H9 (cell line): Measurements from ENCODE around the gene DNM1. TPM values are rescaled to one million over a fixed set of nuclear protein-coding genes. Genes with fewer than 3 reads are reported as not detected.

Source experiments
- DNase-seq: peaks from one replicate; pipeline ENCODE4 v3.0.0-alpha.2; 2017
- H2AFZ ChIP-seq: one replicate; pipeline ENCODE4 v1.6.1; 2013; ENCODE audit warnings: mild to moderate bottlenecking, low read length, control low read depth, moderate library complexity
- H2AK5ac ChIP-seq: 2 replicates; pipeline ENCODE4 v1.6.1; 2013; ENCODE audit warnings: low read length, control low read depth, mixed read lengths; ENCODE audit not compliant: insufficient read length
- H2BK120ac ChIP-seq: one replicate; pipeline ENCODE4 v1.6.1; 2013; ENCODE audit warnings: low read depth, mild to moderate bottlenecking, low read length, control low read depth, inconsistent platforms; ENCODE audit not compliant: poor library complexity, severe bottlenecking
- H2BK12ac ChIP-seq: 2 replicates; pipeline ENCODE4 v1.6.1; 2013; ENCODE audit warnings: low read length, control low read depth, mixed read lengths, low read depth; ENCODE audit not compliant: insufficient read length
- H2BK15ac ChIP-seq: 2 replicates; pipeline ENCODE4 v1.6.1; 2013; ENCODE audit warnings: low read depth, low read length, control low read depth
- H2BK20ac ChIP-seq: one replicate; pipeline ENCODE4 v1.6.1; 2013; ENCODE audit warnings: low read depth, mild to moderate bottlenecking, low read length, control low read depth, inconsistent platforms; ENCODE audit not compliant: poor library complexity, severe bottlenecking
- H2BK5ac ChIP-seq: 2 replicates; pipeline ENCODE4 v1.6.1; 2013; ENCODE audit warnings: low read length, control low read depth, mixed read lengths; ENCODE audit not compliant: insufficient read length
- H3K14ac ChIP-seq: 2 replicates; pipeline ENCODE4 v1.6.1; 2013; ENCODE audit warnings: low read length, control low read depth; ENCODE audit not compliant: insufficient read depth
- H3K18ac ChIP-seq: 2 replicates; pipeline ENCODE4 v1.6.1; 2013; ENCODE audit warnings: low read depth, mild to moderate bottlenecking, mixed read lengths, low read length, control low read depth; ENCODE audit not compliant: insufficient read length
- H3K23ac ChIP-seq: 2 replicates; pipeline ENCODE4 v1.6.1; 2013; ENCODE audit warnings: low read length, control low read depth, mixed read lengths, low read depth; ENCODE audit not compliant: insufficient read length
- H3K23me2 ChIP-seq: 2 replicates; pipeline ENCODE4 v1.6.1; 2013; ENCODE audit warnings: low read depth, mild to moderate bottlenecking, mixed read lengths, low read length, control low read depth; ENCODE audit not compliant: insufficient read length, poor library complexity, severe bottlenecking
- H3K27ac ChIP-seq: 2 replicates; pipeline ENCODE4 v1.5.1; 2013; ENCODE audit warnings: low read length, control low read depth, mixed read lengths, low read depth; ENCODE audit not compliant: insufficient read length
- H3K27me3 ChIP-seq: 2 replicates; pipeline ENCODE4 v1.6.1; 2013; ENCODE audit warnings: low read length, control low read depth, inconsistent platforms; ENCODE audit not compliant: insufficient read depth
- H3K4ac ChIP-seq: 2 replicates; pipeline ENCODE4 v1.6.1; 2013; ENCODE audit warnings: low read depth, mild to moderate bottlenecking, control low read depth, inconsistent platforms, low read length, moderate library complexity
- H3K4me1 ChIP-seq: 2 replicates; pipeline ENCODE4 v1.6.1; 2013; ENCODE audit warnings: low read length, control low read depth, inconsistent platforms; ENCODE audit not compliant: insufficient read depth
- H3K4me2 ChIP-seq: 2 replicates; pipeline ENCODE4 v1.6.1; 2013; ENCODE audit warnings: low read length, control low read depth, mixed read lengths; ENCODE audit not compliant: insufficient read length, insufficient read depth
- H3K56ac ChIP-seq: 2 replicates; pipeline ENCODE4 v1.6.1; 2013; ENCODE audit warnings: low read depth, mild to moderate bottlenecking, mixed read lengths, low read length, control low read depth; ENCODE audit not compliant: insufficient read length
- H3K79me1 ChIP-seq: 2 replicates; pipeline ENCODE4 v1.6.1; 2013; ENCODE audit warnings: low read depth, mild to moderate bottlenecking, moderate library complexity, low read length, control low read depth, inconsistent platforms; ENCODE audit not compliant: insufficient read depth, poor library complexity, severe bottlenecking
- H3K79me2 ChIP-seq: 2 replicates; pipeline ENCODE4 v1.6.1; 2013; ENCODE audit warnings: low read length, control low read depth, inconsistent platforms; ENCODE audit not compliant: insufficient read depth
- H3K9ac ChIP-seq: 2 replicates; pipeline ENCODE4 v1.6.1; 2013; ENCODE audit warnings: low read length, control low read depth, mixed read lengths; ENCODE audit not compliant: insufficient read length; ENCODE audit errors: extremely low read depth
- H3K9me3 ChIP-seq: one replicate; pipeline ENCODE4 v1.6.1; 2013; ENCODE audit warnings: low read depth, low read length, inconsistent platforms; ENCODE audit not compliant: control insufficient read depth
- H3T11ph ChIP-seq: one replicate; pipeline ENCODE4 v1.6.1; 2013; ENCODE audit warnings: mild to moderate bottlenecking, low read length, control low read depth, inconsistent platforms
- H4K20me1 ChIP-seq: one replicate; pipeline ENCODE4 v1.6.1; 2013; ENCODE audit not compliant: control insufficient read depth, insufficient read length, insufficient read depth
- H4K5ac ChIP-seq: 2 replicates; pipeline ENCODE4 v1.6.1; 2013; ENCODE audit warnings: low read depth, mild to moderate bottlenecking, mixed read lengths, low read length, control low read depth; ENCODE audit not compliant: insufficient read length
- H4K8ac ChIP-seq: replicated peaks from 2 replicates; pipeline ENCODE4 v1.6.1; 2013; ENCODE audit warnings: low read length, control low read depth, mixed read lengths, low read depth; ENCODE audit not compliant: insufficient read length
- H4K91ac ChIP-seq: 2 replicates; pipeline ENCODE4 v1.6.1; 2013; ENCODE audit warnings: low read depth, mild to moderate bottlenecking, moderate library complexity, mixed read lengths, low read length, control low read depth; ENCODE audit not compliant: insufficient read length
- H3K27ac Mint-ChIP-seq, 3 experiments: 2 replicates in 2 of 3; 3 replicates in 1 of 3; pipeline ENCODE4 v1.8.0; 2020 to 2021; ENCODE audit warnings: mixed read lengths in 3 of 3, mild to moderate bottlenecking in 1 of 3, moderate library complexity in 1 of 3
- H3K27me3 Mint-ChIP-seq: 2 replicates; pipeline ENCODE4 v1.8.0; 2021; ENCODE audit warnings: low read depth, mild to moderate bottlenecking, moderate library complexity, mixed read lengths
- H3K36me3 Mint-ChIP-seq, 3 experiments: 2 replicates in 2 of 3; 3 replicates in 1 of 3; pipeline ENCODE4 v1.8.0; 2020 to 2021; ENCODE audit warnings: low read depth in 3 of 3, mixed read lengths in 3 of 3; ENCODE audit not compliant: insufficient read depth in 1 of 3
- H3K4me1 Mint-ChIP-seq, 2 experiments: 2 replicates each; pipeline ENCODE4 v1.8.0; 2020; ENCODE audit warnings: mixed read lengths in 2 of 2
- H3K4me3 Mint-ChIP-seq, 2 experiments: 2 replicates in 1 of 2; 3 replicates in 1 of 2; pipeline ENCODE4 v1.8.0; 2020 to 2021; ENCODE audit warnings: mild to moderate bottlenecking in 2 of 2, mixed read lengths in 2 of 2, moderate library complexity in 1 of 2
- H3K9me3 Mint-ChIP-seq, 2 experiments: 2 replicates in 1 of 2; 3 replicates in 1 of 2; pipeline ENCODE4 v1.8.0; 2020; ENCODE audit warnings: mild to moderate bottlenecking in 2 of 2, mixed read lengths in 2 of 2, moderate library complexity in 1 of 2
- WGBS: extraction: QIAGEN DNeasy Blood & Tissue Kit; methylation state at CpG from one replicate; pipeline ENCODE4 v1.1.7; 2013; ENCODE audit warnings: missing lambda C conversion rate, low lambda C conversion rate, mixed read lengths; ENCODE audit not compliant: insufficient read length; ENCODE audit errors: extremely low coverage; 5-methylcytosine and 5-hydroxymethylcytosine counted together
- total RNA-seq: library from RNA; stranded (reverse); gene quantifications from 2 replicates; pipeline ENCODE4 v1.2.1, GENCODE V29; 2021
- TF ChIP-seq, protein P1 (sequence below): fragments of 200-600 bp; sonication (generic); conservative IDR thresholded peaks from 3 replicates; pipeline ENCODE4 v1.8.0; 2021; ENCODE audit warnings: antibody characterized with exemption, mild to moderate bottlenecking

Gene DNM1
- total RNA-seq, 1 experiment from 2014 or later = 58.0 TPM

DNA sequence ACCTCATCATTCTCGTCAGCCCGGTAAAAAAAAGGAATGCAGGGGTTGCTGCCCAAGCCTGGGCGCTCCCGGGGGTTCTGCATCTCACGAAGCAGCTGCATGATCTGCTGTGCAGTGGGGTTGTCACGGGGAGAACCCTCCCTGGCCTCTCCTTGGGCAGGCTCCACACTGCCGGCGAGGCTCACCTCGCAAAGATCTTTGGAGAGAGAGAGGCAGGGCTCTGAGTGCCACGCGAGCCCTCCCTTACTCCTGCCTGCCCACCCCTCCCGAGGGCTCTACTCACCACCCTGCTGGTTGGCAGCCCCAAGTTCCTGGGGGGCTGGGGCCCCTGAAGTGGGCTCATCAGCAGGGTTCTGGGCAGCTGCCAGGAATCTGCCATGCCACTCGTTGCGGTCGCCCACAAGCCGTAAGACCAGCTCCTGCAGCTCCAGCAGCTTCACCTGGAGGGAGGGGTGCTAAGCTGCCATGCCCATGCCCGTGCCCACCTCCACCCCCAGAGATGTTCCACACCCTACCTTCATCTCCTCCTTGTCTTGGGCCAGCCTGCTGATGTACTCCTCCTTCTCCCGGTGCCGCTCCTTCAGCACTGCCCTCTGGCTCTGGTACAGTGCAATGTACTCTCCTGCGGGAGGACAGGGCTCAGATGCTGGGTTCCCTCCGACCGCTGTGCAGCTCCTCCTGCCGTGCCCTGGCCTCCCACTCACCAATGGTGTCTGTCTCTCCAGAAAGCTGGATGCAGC is 54.1 kb downstream of the DNM1 start:
- Histone ChIP-seq H3K18ac (no peak overlapping the region), H3K4me1 (no peaks in the 10 kb centered on the region), H2AK5ac (no peak overlapping the region), H2BK5ac (no peak overlapping the region), H2AFZ (no peak overlapping the region), H2BK15ac (no peak overlapping the region), H2BK120ac (no peak overlapping the region), H4K91ac (no peak overlapping the region), H3K27ac (no peak overlapping the region), H3K23ac (no peak overlapping the region), H3K9ac (no peak overlapping the region), H3K23me2 (no peaks in the 10 kb centered on the region), H3K14ac (no peak overlapping the region), H3K79me1 (no peaks in the 10 kb centered on the region), H3K4me2 (no peak overlapping the region), H3K4ac (no peak overlapping the region), H3K56ac (no peak overlapping the region), H3T11ph (no peak overlapping the region), H4K8ac (no peak overlapping the region), H3K79me2 (no peaks in the 10 kb centered on the region), H4K20me1 (no peaks in the 10 kb centered on the region), H2BK12ac (no peak overlapping the region), H3K27me3 (no peaks in the 10 kb centered on the region), H3K9me3 (no peaks in the 10 kb centered on the region), H2BK20ac (no peak overlapping the region), H4K5ac (no peak overlapping the region)
- Mint-ChIP-seq H3K4me3 (no peak overlapping the region), H3K36me3 (peaks cover 21 to 56% (median 42%) of the 10 kb centered on the region in 3 experiments), H3K27me3 (no peaks in the 10 kb centered on the region; the same call in 1 of the 2 replicates), H3K9me3 (no peaks in the 10 kb centered on the region), H3K27ac (peak overlapping the region in 1 of 3 experiments; percentile 23; a peak in 2 of 7 replicates), H3K4me1 (peaks cover 2 to 21% of the 10 kb centered on the region in 2 experiments)
- DNase-seq = no peak
- TF ChIP-seq, protein P1, sequence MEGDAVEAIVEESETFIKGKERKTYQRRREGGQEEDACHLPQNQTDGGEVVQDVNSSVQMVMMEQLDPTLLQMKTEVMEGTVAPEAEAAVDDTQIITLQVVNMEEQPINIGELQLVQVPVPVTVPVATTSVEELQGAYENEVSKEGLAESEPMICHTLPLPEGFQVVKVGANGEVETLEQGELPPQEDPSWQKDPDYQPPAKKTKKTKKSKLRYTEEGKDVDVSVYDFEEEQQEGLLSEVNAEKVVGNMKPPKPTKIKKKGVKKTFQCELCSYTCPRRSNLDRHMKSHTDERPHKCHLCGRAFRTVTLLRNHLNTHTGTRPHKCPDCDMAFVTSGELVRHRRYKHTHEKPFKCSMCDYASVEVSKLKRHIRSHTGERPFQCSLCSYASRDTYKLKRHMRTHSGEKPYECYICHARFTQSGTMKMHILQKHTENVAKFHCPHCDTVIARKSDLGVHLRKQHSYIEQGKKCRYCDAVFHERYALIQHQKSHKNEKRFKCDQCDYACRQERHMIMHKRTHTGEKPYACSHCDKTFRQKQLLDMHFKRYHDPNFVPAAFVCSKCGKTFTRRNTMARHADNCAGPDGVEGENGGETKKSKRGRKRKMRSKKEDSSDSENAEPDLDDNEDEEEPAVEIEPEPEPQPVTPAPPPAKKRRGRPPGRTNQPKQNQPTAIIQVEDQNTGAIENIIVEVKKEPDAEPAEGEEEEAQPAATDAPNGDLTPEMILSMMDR = no peak
- no CpG with 5 or more reads among the region's 23 CpGs for WGBS
